Middle frontal gyrus (tissue), 1 donor: ENCODE data around the gene CSH1.
"Not testable (repeated sequence)": the region's sequence is repeated elsewhere in the genome, so short reads cannot be mapped to it uniquely, and the experiment has no call there.

ENCODE experiments used
- DNase-seq: peaks from one replicate; pipeline ENCODE4 v3.0.0-alpha.2; 2015; ENCODE audit warnings: low spot score; ENCODE audit errors: extremely low spot score

The CSH1 gene

GRCh38 chr17:63928966-63929695 lies 32.8 kb upstream of the CSH1 start:
- DNase-seq = no peak

GRCh38 chr17:63928172-63928666 lies 31.8 kb upstream of the CSH1 start:
- DNase-seq = no peak

DNA sequence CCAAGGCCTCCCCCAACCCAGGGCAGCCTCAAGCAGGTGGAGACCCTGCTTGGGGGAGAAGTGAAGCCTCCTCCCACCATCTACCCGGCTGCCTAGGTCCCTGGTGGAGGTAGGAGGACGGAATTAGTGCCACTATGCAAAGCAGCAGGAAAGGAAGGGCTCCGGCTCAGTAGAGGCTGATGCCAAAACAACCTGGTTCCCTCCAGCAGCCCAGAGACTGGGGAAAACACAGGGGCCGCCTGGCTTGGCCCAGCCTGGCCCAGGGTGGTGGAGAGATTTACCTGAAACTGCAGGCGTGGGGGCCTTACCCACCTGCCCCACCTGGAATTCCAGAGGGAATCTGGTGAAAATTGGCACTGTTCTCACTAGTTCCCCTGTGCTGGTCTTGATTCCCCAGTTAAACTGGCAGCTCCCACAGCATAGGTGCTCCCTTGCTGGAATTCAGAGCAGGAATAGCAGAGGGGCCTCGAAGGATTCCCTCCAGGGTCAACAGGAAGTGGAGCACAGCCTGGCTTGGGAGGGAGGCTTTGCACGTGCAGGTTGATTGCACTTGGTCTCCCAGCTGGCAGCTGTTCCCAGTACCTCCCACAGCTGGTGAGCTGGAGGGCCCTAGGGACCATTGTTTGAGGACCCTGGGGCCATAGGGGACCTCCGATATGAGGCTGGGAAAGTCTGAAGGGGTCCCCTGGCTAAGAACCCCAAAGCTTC lies 31.2 kb upstream of the CSH1 start:
- DNase-seq = no peak

- no peak for DNase-seq
Measured at GRCh38 chr17:63926164-63926563, 29.8 kb upstream of the CSH1 start.

GRCh38 chr17:63925615-63926014 lies 29.2 kb upstream of the CSH1 start:
- DNase-seq = no peak

DNA sequence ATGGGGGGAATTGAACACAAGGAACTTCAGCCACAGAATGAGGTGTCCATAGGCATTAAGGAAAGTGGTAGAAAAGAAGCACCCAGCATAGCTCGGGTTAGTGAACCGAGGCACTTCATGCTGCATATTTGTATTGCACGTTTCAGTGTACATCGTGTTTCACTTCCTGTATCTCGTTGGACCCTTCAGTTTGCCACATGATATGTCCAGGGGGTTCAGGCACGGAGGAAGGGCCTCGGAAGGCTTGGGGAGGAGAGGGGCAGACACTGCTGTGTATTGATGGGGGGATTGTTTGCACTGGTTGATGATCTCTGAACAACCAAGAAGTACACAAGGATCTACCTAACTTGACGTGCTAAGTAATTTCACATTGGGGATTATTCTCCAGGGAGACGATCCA lies 26.0 kb upstream of the CSH1 start:
- not testable (repeated sequence) for DNase-seq

- DNase-seq = not testable (repeated sequence)
Measured at GRCh38 chr17:63920779-63921178, 24.4 kb upstream of the CSH1 start.

- not testable (repeated sequence) for DNase-seq
Measured at GRCh38 chr17:63920050-63920449, 23.7 kb upstream of the CSH1 start.

DNA sequence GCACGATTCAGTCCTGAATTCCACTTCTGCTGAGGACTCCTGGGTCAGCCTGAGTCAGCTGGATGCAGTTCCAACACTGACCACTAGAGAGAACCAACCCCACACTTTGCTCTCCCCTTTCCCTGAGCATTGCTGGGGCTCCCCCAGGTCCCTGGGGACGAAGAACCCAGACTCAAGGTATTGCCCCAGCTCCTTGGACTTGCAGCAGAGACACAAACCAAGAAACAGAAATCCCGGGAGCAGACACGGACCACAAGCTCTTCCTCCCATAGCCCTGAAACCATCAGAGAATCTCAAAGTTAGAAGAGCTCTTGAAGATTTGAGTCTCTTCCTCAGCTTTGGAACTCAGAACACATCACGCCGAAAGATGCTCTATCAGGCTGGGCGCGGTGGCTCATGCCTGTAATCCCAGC lies 22.9 kb upstream of the CSH1 start:
- peak; percentile 9 for DNase-seq

GRCh38 chr17:63918789-63919305 lies 22.5 kb upstream of the CSH1 start, which contains the start of gene GH1:
Gene GH1 (minus strand): TSS chr17:63918839. CDS start chr17:63918776, 63 bp downstream.
- DNase-seq = not testable (repeated sequence)

GRCh38 chr17:63918305-63918704 lies 21.9 kb upstream of the CSH1 start:
- DNase-seq = no peak

GRCh38 chr17:63917646-63918045 lies 21.3 kb upstream of the CSH1 start:
- DNase-seq = no peak

GRCh38 chr17:63917206-63917605 lies 20.8 kb upstream of the CSH1 start:
- DNase-seq = not testable (repeated sequence)

- no peak for DNase-seq
Measured at GRCh38 chr17:63916566-63917185, 20.3 kb upstream of the CSH1 start.

GRCh38 chr17:63915753-63916152 lies 19.4 kb upstream of the CSH1 start:
- not testable (repeated sequence) for DNase-seq

- DNase-seq = no peak
Measured at GRCh38 chr17:63914471-63914870, 18.1 kb upstream of the CSH1 start.

GRCh38 chr17:63911657-63912100 lies 15.3 kb upstream of the CSH1 start:
- DNase-seq = no peak

GRCh38 chr17:63911041-63911635 lies 14.8 kb upstream of the CSH1 start, which contains the start of gene CSHL1:
Gene CSHL1 (minus strand): TSS chr17:63911258. CDS start chr17:63911196, 62 bp downstream.
- DNase-seq = no peak

DNA sequence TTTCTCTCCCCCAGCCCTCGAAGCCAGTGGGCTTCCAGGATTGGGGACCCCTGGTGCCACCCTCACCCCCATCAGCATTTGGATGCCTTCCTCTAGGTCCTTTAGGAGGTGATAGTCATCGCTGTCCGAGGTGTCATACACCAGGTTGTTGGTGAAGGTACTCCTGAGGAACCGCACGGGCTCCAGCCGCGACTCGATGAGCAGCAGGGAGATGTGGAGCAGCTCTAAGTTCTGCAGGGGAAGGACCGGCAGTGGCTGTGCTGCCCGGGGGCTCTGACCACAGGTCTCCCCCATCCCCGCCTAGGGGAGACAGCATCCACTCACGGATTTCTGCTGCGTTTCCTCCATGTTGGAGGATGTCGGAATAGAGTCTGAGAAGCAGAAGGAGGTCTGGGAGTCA lies 13.7 kb upstream of the CSH1 start:
- no peak for DNase-seq

DNA sequence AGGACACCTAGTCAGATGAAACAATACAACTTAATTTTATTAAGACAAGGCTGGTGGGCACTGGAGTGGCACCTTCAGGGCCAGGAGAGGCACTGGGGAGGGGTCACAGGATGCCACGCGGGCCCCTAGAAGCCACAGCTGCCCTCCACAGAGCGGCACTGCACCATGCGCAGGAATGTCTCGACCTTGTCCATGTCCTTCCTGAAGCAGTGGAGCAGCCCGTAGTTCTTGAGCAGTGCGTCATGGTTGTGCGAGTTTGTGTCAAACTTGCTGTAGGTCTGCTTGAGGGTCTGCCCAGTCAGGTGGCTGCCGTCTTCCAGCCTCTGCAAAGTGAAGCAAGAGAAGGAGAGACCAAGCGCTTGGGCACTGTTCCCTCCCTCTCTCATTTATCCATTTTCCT lies 13.2 kb upstream of the CSH1 start:
- DNase-seq = not testable (repeated sequence)

DNA sequence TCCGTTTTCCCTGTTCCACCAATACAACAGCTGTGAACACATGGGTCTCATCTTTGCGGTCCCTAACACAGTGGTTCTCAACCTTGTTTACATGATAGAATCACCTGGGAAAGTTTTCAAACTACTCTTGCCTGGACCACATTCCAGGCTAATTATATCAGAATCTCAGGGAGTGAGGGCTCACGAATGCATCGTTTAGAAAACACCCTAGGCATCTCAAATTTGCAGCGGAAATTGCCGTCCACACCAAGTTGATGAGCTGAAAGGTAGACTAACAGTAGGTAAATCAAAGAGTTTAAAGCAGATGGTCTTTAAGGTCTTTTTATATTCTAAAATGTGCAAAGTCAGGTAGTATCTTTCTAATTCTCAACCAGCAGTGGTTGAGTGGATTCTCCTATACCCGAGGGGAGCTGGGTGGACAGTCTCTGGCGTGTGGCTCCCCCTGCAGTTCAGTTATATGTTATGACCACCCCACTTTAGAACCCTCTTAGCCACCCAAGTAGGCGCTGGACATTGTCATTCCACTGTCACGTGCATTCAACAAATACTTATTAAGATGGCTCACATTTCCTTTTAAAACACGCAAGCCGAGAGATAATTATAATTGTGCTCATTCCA lies 10.9 kb upstream of the CSH1 start:
- not testable (repeated sequence) for DNase-seq
